ENCODE results near the gene HELB.

The HELB gene

GRCh38 chr12:66273147-66273546, 29.1 kb upstream of the HELB start:
- Histone ChIP-seq H3K27me3 (no peaks in the 10 kb centered on the region), H3K4me1 (0 out of 2 replicates have a peak, but pooled peaks cover 6% of the 10 kb centered on the region), H4K20me1 (no peaks in the 10 kb centered on the region), H3K9me3 (no peaks in the 10 kb centered on the region), H3K27ac (no peak overlapping the region), H3K4me2 (no peak overlapping the region), H3K9ac (no peak overlapping the region), H3K4me3 (no peak overlapping the region), H3K36me3 (no peaks in the 10 kb centered on the region)
- no peak for TF ChIP-seq Cebpa-rat (IDR thresholded peaks at IDR 0.05)

GRCh38 chr12:66275040-66275439, 27.3 kb upstream of the HELB start:
- no peak overlapping the region for H3K27ac ChIP-seq
- H3K4me2 ChIP-seq = no peak overlapping the region
- H3K4me1 ChIP-seq = no peaks in the 10 kb centered on the region
- H3K27me3 ChIP-seq = no peaks in the 10 kb centered on the region
- no peak overlapping the region for H3K9ac ChIP-seq
- no peak overlapping the region for H3K4me3 ChIP-seq
- no peak for TF ChIP-seq Cebpa-rat (IDR thresholded peaks at IDR 0.05)
- no peaks in the 10 kb centered on the region for H3K36me3 ChIP-seq
- no peaks in the 10 kb centered on the region for H4K20me1 ChIP-seq
- H3K9me3 ChIP-seq = no peaks in the 10 kb centered on the region

DNA sequence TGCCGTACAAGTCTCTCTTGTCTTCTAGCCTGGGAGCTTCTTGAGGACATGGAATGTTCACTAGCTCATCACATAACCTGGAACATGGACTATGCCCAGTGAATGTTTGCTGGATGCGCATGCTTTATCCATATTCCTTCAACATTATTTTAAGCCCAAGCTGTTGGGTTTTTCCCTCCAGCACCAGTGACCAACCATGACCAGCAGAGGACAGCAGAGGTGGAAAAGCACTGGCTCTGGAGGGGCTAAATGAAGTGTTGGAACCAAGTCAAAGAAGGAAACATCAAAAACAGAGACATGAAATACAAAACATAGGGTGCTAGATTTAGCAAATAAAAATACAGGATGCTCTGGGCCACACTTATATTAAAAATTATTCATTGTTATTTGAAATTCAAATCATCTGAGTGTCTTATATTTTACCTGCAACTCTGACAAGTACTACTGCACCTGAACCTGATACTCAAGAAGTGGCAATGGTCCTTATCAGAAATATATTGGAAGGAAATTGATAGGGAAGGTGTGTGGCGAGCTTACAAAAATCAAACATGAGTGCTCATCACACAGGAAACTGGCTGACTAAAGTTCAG, 23.1 kb upstream of the HELB start:
- no peaks in the 10 kb centered on the region for H3K4me1 ChIP-seq
- peaks cover 18% of the 10 kb centered on the region for H3K9me3 ChIP-seq
- no peaks in the 10 kb centered on the region for H3K36me3 ChIP-seq
- no peak for TF ChIP-seq Cebpa-rat (IDR thresholded peaks at IDR 0.05)
- no peak overlapping the region for H3K4me2 ChIP-seq
- H3K27me3 ChIP-seq = no peaks in the 10 kb centered on the region
- no peak overlapping the region for H3K4me3 ChIP-seq
- no peak overlapping the region for H3K27ac ChIP-seq
- H4K20me1 ChIP-seq = no peaks in the 10 kb centered on the region
- no peak overlapping the region for H3K9ac ChIP-seq

DNA sequence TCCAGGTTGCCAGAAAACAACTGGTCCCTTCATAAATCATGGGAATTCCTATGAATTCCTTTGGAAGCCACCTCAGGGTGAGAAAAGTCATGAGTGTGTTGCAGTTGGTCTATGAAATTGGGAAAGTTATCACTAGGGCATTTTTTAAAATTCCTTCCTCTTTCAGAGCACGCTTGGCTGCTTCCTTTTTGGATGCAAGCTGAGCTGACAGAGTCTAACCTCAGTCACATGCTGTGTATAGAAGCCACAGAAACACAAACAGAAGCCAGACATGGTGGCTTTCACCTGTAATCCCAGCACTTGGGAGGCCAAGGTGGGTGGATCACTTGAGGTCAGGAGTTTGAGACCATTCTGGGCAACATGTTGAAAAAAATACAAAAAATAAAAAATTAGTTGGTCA, 21.7 kb upstream of the HELB start:
- Histone ChIP-seq H3K27ac (no peak overlapping the region), H4K20me1 (no peaks in the 10 kb centered on the region)

GRCh38 chr12:66282244-66282643, 20.0 kb upstream of the HELB start:
- no peak overlapping the region for H3K9ac ChIP-seq
- no peaks in the 10 kb centered on the region for H3K27me3 ChIP-seq
- H3K27ac ChIP-seq = no peak overlapping the region
- peaks cover 18% of the 10 kb centered on the region for H3K9me3 ChIP-seq
- no peaks in the 10 kb centered on the region for H3K36me3 ChIP-seq
- no peaks in the 10 kb centered on the region for H3K4me1 ChIP-seq
- no peak overlapping the region for H3K4me3 ChIP-seq
- H4K20me1 ChIP-seq = no peaks in the 10 kb centered on the region
- H3K4me2 ChIP-seq = no peak overlapping the region
- TF ChIP-seq Cebpa-rat (IDR thresholded peaks at IDR 0.05) = no peak

More for the DNA sequence above, 21.7 kb upstream of the HELB start:
- Histone ChIP-seq H3K4me2 (no peak overlapping the region), H3K4me3 (no peak overlapping the region), H3K9ac (no peak overlapping the region), H3K27me3 (no peaks in the 10 kb centered on the region), H3K9me3 (peaks cover 18% of the 10 kb centered on the region), H3K36me3 (no peaks in the 10 kb centered on the region), H3K4me1 (no peaks in the 10 kb centered on the region)
- TF ChIP-seq Cebpa-rat (IDR thresholded peaks at IDR 0.05) = no peak

DNA sequence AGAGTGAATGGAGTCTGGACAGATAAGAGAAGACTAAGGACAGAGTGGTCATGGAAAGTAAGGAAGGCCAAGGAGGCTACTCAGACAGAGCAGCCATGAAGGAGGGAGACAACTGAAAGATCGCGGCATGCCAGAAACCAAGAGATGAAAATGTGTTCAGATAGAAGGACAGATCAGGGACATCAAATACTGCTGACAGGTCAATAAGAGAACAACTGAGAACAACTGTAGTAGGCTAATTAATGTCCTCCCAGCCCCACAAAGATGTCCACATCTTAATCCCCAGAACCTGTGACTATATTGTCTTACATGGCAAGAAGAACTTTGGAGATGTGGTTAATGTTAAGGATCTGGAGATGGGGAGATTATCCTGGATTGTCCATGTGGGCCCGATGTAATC, 15.0 kb upstream of the HELB start:
- Histone ChIP-seq H3K4me1 (peaks cover 7% of the 10 kb centered on the region; the same call in 1 of the 2 replicates), H3K27ac (no peak overlapping the region), H4K20me1 (no peaks in the 10 kb centered on the region), H3K4me2 (no peak overlapping the region), H3K36me3 (no peaks in the 10 kb centered on the region), H3K27me3 (no peaks in the 10 kb centered on the region), H3K4me3 (no peak overlapping the region), H3K9ac (no peak overlapping the region), H3K9me3 (no peaks in the 10 kb centered on the region)
- TF ChIP-seq Cebpa-rat (IDR thresholded peaks at IDR 0.05) = no peak

GRCh38 chr12:66288121-66288520, 14.2 kb upstream of the HELB start:
- no peaks in the 10 kb centered on the region for H4K20me1 ChIP-seq
- H3K27ac ChIP-seq = no peak overlapping the region
- no peaks in the 10 kb centered on the region for H3K27me3 ChIP-seq
- TF ChIP-seq Cebpa-rat (IDR thresholded peaks at IDR 0.05) = no peak
- no peak overlapping the region for H3K4me2 ChIP-seq
- H3K36me3 ChIP-seq = no peaks in the 10 kb centered on the region
- peaks cover 7% of the 10 kb centered on the region; the same call in 1 of the 2 replicates for H3K4me1 ChIP-seq
- no peak overlapping the region for H3K9ac ChIP-seq
- no peak overlapping the region for H3K4me3 ChIP-seq
- 0 out of 2 replicates have a peak, but pooled peaks cover 6% of the 10 kb centered on the region for H3K9me3 ChIP-seq

DNA sequence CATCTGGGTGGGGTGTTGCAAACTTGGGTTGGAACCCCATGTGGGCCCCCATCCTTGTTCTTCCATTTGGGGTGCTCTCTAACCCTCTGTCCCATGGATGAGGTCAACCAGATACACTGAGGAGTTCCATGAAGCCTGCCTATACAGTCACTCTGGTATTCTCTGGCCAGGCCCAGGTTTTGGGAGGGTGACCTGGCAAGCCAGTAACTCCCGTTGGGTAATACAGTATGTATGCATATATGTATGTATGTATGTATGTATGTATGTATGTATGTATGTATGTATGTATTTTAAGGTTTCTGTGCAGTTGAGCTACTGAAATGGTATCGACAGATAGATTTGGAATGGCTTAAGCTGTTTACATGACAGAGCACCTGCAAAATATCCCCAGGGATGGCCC, 12.8 kb upstream of the HELB start:
- Histone ChIP-seq H3K4me2 (no peak overlapping the region), H3K27me3 (no peaks in the 10 kb centered on the region), H3K9me3 (0 out of 2 replicates have a peak, but pooled peaks cover 10% of the 10 kb centered on the region), H3K27ac (no peak overlapping the region), H3K36me3 (no peaks in the 10 kb centered on the region), H3K4me1 (peaks cover 7% of the 10 kb centered on the region; the same call in 1 of the 2 replicates), H3K9ac (no peak overlapping the region), H3K4me3 (no peak overlapping the region), H4K20me1 (no peaks in the 10 kb centered on the region)
- no peak for TF ChIP-seq Cebpa-rat (IDR thresholded peaks at IDR 0.05)

GRCh38 chr12:66290716-66291200, 11.5 kb upstream of the HELB start:
- Histone ChIP-seq H3K4me1 (peaks cover 7% of the 10 kb centered on the region; the same call in 1 of the 2 replicates), H3K27me3 (no peaks in the 10 kb centered on the region), H3K4me3 (no peak overlapping the region), H4K20me1 (no peaks in the 10 kb centered on the region), H3K27ac (no peak overlapping the region), H3K9me3 (0 out of 2 replicates have a peak, but pooled peaks cover 10% of the 10 kb centered on the region), H3K36me3 (no peaks in the 10 kb centered on the region), H3K4me2 (no peak overlapping the region), H3K9ac (no peak overlapping the region)
- TF ChIP-seq Cebpa-rat (IDR thresholded peaks at IDR 0.05) = no peak

- H3K4me1 ChIP-seq = no peaks in the 10 kb centered on the region
- no peaks in the 10 kb centered on the region for H3K36me3 ChIP-seq
- H3K4me3 ChIP-seq = no peak overlapping the region
- H4K20me1 ChIP-seq = no peaks in the 10 kb centered on the region
- 0 out of 2 replicates have a peak, but pooled peaks cover 10% of the 10 kb centered on the region for H3K9me3 ChIP-seq
- H3K27me3 ChIP-seq = no peaks in the 10 kb centered on the region
- no peak overlapping the region for H3K4me2 ChIP-seq
- no peak overlapping the region for H3K9ac ChIP-seq
- H3K27ac ChIP-seq = no peak overlapping the region
- no peak for TF ChIP-seq Cebpa-rat (IDR thresholded peaks at IDR 0.05)
Observed at GRCh38 chr12:66296176-66296683, 6.1 kb upstream of the HELB start.
